Panc1 (cell line): ENCODE data around the gene CACNA1B.

Source experiments
- POLR2AphosphoS5 ChIP-seq: IDR thresholded peaks from 2 replicates; pipeline ENCODE4 v1.6.1; 2012; ENCODE audit warnings: mild to moderate bottlenecking, low read depth, low read length, moderate library complexity
- TCF7L2 ChIP-seq: IDR thresholded peaks from 2 replicates; pipeline ENCODE4 v1.6.1; 2011; ENCODE audit warnings: mild to moderate bottlenecking, low read depth, low read length, inconsistent platforms
- TF ChIP-seq, protein P1 (sequence below): fragments of 450-650 bp; IDR thresholded peaks from 2 replicates; pipeline ENCODE4 v1.5.1; 2017; ENCODE audit warnings: mild to moderate bottlenecking
- TF ChIP-seq, protein P2 (sequence below), 2 experiments: IDR thresholded peaks; 2 replicates each; pipeline ENCODE4 v1.6.1; 2011 to 2012; ENCODE audit warnings: low read depth in 2 of 2, control low read depth in 1 of 2, low read length in 1 of 2, mild to moderate bottlenecking in 1 of 2, moderate library complexity in 1 of 2; ENCODE audit not compliant: insufficient read depth in 1 of 2

DNA sequence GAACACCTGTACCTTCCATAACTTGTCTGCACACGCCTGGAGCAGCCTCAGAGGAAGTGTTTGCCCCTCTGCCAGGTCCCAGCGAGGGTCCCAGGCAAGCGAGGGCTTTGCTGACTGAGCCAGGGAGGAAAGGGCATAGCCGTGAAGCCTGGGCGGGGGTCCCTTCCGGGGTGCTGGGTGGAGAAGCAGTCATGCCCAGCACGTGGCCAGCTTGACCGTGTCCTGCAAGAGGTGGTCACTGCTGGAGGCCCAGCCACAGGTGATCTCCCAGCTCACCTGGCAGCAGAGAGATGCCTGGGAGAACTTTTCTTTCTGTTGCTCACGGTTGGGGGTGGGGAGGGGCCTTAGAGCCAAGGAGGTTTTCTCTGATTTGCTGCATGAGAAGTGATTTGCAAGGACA is 195.3 kb downstream of the CACNA1B start:
- TF ChIP-seq, protein P1, sequence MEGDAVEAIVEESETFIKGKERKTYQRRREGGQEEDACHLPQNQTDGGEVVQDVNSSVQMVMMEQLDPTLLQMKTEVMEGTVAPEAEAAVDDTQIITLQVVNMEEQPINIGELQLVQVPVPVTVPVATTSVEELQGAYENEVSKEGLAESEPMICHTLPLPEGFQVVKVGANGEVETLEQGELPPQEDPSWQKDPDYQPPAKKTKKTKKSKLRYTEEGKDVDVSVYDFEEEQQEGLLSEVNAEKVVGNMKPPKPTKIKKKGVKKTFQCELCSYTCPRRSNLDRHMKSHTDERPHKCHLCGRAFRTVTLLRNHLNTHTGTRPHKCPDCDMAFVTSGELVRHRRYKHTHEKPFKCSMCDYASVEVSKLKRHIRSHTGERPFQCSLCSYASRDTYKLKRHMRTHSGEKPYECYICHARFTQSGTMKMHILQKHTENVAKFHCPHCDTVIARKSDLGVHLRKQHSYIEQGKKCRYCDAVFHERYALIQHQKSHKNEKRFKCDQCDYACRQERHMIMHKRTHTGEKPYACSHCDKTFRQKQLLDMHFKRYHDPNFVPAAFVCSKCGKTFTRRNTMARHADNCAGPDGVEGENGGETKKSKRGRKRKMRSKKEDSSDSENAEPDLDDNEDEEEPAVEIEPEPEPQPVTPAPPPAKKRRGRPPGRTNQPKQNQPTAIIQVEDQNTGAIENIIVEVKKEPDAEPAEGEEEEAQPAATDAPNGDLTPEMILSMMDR = no peak
- TF ChIP-seq TCF7L2 (no peak), POLR2AphosphoS5 (no peak)
- TF ChIP-seq, protein P2, sequence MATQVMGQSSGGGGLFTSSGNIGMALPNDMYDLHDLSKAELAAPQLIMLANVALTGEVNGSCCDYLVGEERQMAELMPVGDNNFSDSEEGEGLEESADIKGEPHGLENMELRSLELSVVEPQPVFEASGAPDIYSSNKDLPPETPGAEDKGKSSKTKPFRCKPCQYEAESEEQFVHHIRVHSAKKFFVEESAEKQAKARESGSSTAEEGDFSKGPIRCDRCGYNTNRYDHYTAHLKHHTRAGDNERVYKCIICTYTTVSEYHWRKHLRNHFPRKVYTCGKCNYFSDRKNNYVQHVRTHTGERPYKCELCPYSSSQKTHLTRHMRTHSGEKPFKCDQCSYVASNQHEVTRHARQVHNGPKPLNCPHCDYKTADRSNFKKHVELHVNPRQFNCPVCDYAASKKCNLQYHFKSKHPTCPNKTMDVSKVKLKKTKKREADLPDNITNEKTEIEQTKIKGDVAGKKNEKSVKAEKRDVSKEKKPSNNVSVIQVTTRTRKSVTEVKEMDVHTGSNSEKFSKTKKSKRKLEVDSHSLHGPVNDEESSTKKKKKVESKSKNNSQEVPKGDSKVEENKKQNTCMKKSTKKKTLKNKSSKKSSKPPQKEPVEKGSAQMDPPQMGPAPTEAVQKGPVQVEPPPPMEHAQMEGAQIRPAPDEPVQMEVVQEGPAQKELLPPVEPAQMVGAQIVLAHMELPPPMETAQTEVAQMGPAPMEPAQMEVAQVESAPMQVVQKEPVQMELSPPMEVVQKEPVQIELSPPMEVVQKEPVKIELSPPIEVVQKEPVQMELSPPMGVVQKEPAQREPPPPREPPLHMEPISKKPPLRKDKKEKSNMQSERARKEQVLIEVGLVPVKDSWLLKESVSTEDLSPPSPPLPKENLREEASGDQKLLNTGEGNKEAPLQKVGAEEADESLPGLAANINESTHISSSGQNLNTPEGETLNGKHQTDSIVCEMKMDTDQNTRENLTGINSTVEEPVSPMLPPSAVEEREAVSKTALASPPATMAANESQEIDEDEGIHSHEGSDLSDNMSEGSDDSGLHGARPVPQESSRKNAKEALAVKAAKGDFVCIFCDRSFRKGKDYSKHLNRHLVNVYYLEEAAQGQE (IDR thresholded peaks at IDR 0.05; ENCODE audit: insufficient read depth in 1 of 2, low read depth in 2 of 2, low read length in 1 of 2) = no peak
